GM12878 (cell line): ENCODE data around the gene MAML3. TPM values are rescaled to one million over a fixed set of nuclear protein-coding genes. Genes with fewer than 3 reads are reported as not detected.

Source experiments
- ATAC-seq: fragments of 200-7000 bp; cut with Tn5 transposase; 3 replicates; pipeline ENCODE4 v1.9.1; 2020; ENCODE audit warnings: mild to moderate bottlenecking, moderate library complexity
- BruUV-seq: library from RNA; stranded (reverse); fragments of 400-500 nt; replicated peaks from 2 replicates; lab custom pipeline; 2021; lab: Mats Ljungman, UMichigan
- CTCF ChIA-PET: fragments of 300-600 bp; sonication (Branson Sonifier 250); formaldehyde crosslinking; extraction: SDS; loops from one replicate; lab custom pipeline; 2021; ENCODE audit warnings: inconsistent platforms; lab: Yijun Ruan, JAX
- POLR2A ChIA-PET: fragments of 350-600 bp; formaldehyde crosslinking; extraction: SDS; loops from one replicate; lab custom pipeline; 2021; ENCODE audit warnings: inconsistent platforms; lab: Charles Lee
- RAD21 ChIA-PET: fragments of 300-600 bp; sonication (Branson Sonifier 250); formaldehyde crosslinking; loops from one replicate; lab custom pipeline; 2023; ENCODE audit warnings: antibody characterized with exemption; ENCODE audit not compliant: unreplicated experiment; lab: Charles Lee
- SMC1A ChIA-PET: fragments of 300-600 bp; sonication (Branson Sonifier 250); formaldehyde crosslinking; loops from one replicate; lab custom pipeline; 2023; ENCODE audit not compliant: unreplicated experiment, uncharacterized antibody; lab: Charles Lee
- DNase-seq: peaks from one replicate; pipeline ENCODE4 v3.0.0-alpha.2; 2011; ENCODE audit warnings: low read depth, low spot score
- FAIRE-seq: peaks from 3 replicates; lab custom pipeline; 2011; peaks lifted over from hg19 to GRCh38; lab: Jason Lieb, UNC
- H2AFZ ChIP-seq: 2 replicates; pipeline ENCODE4 v1.6.0; 2011; ENCODE audit warnings: low read depth, low read length, control low read depth; ENCODE audit not compliant: control insufficient read depth
- H3K27ac ChIP-seq: 2 replicates; pipeline ENCODE4 v1.5.1; 2011; ENCODE audit warnings: control low read depth; ENCODE audit not compliant: control insufficient read depth, insufficient read depth
- H3K27me3 ChIP-seq, 2 experiments: replicated peaks in 1 of 2; 2 replicates each; pipeline versions ENCODE4 v1.6.0 to v1.6.1; 2011; ENCODE audit warnings: low read length in 1 of 2; ENCODE audit not compliant: control insufficient read depth in 2 of 2, insufficient read depth in 2 of 2
- H3K36me3 ChIP-seq, 2 experiments: 2 replicates each; pipeline ENCODE4 v1.5.1; 2011; ENCODE audit warnings: low read length in 1 of 2; ENCODE audit not compliant: control insufficient read depth in 2 of 2, insufficient read depth in 2 of 2
- H3K4me1 ChIP-seq: 2 replicates; pipeline ENCODE4 v1.6.1; 2011; ENCODE audit warnings: mild to moderate bottlenecking, low read length, moderate library complexity, mixed read lengths; ENCODE audit not compliant: control insufficient read depth, insufficient read depth
- H3K4me2 ChIP-seq: 2 replicates; pipeline ENCODE4 v1.6.0; 2011; ENCODE audit warnings: control low read depth; ENCODE audit not compliant: control insufficient read depth, insufficient read depth
- H3K4me3 ChIP-seq: fragments of 200-600 bp; sonication (generic); 2 replicates; pipeline ENCODE4 v1.5.1; 2016
- H3K79me2 ChIP-seq: 2 replicates; pipeline ENCODE4 v1.6.0; 2011; ENCODE audit warnings: low read length; ENCODE audit not compliant: control insufficient read depth, insufficient read depth
- H3K9ac ChIP-seq: 2 replicates; pipeline ENCODE4 v1.8.0; 2011; ENCODE audit warnings: low read length, control low read depth, mixed read lengths; ENCODE audit not compliant: control insufficient read depth, insufficient read depth
- H3K9me3 ChIP-seq: replicated peaks from 3 replicates; pipeline ENCODE4 v1.5.1; 2011; ENCODE audit warnings: mild to moderate bottlenecking, low read length; ENCODE audit not compliant: control insufficient read depth, insufficient read depth
- H4K20me1 ChIP-seq: 2 replicates; pipeline ENCODE4 v1.6.0; 2011; ENCODE audit not compliant: control insufficient read depth, insufficient read depth
- BACH1 ChIP-seq: fragments of 450-650 bp; IDR thresholded peaks from 2 replicates; pipeline ENCODE4 v1.6.1; 2017; ENCODE audit warnings: mild to moderate bottlenecking, borderline replicate concordance
- BCL11A ChIP-seq: IDR thresholded peaks from 2 replicates; pipeline ENCODE4 v1.6.1; 2011; ENCODE audit warnings: low read depth, low read length
- CHD1 ChIP-seq: IDR thresholded peaks from 2 replicates; pipeline ENCODE4 v1.6.1; 2012; ENCODE audit warnings: low read depth, low read length, improper control_type of control experiment
- CTCF ChIP-seq, 3 experiments: IDR thresholded peaks in 2 of 3; conservative IDR thresholded peaks in 1 of 3; 2 replicates each; pipeline ENCODE4 v1.5.1; 2011; ENCODE audit warnings: low read depth in 3 of 3, low read length in 3 of 3, mild to moderate bottlenecking in 3 of 3, control low read depth in 2 of 3, moderate library complexity in 2 of 3, inconsistent platforms in 1 of 3, mixed read lengths in 1 of 3; ENCODE audit not compliant: control insufficient read depth in 2 of 3, insufficient read depth in 1 of 3; ENCODE audit errors: extremely low read depth in 1 of 3
- EGR1 ChIP-seq, 2 experiments: IDR thresholded peaks; 1 replicate in 1 of 2; 2 replicates in 1 of 2; pipeline ENCODE4 v1.6.1; 2011 to 2012; ENCODE audit warnings: low read depth in 2 of 2, low read length in 2 of 2, borderline replicate concordance in 1 of 2, mild to moderate bottlenecking in 1 of 2, moderate library complexity in 1 of 2
- FOS ChIP-seq: IDR thresholded peaks from 3 replicates; pipeline ENCODE4 v1.6.1; 2011; ENCODE audit warnings: borderline replicate concordance; ENCODE audit not compliant: insufficient read length; ENCODE audit errors: extremely low read depth
- GATAD2B ChIP-seq: fragments of 450-650 bp; conservative IDR thresholded peaks from 2 replicates; pipeline ENCODE4 v1.6.1; 2017; ENCODE audit warnings: low read depth, mild to moderate bottlenecking, moderate library complexity
- HDGF ChIP-seq: fragments of 450-650 bp; IDR thresholded peaks from 2 replicates; pipeline ENCODE4 v1.6.1; 2016; ENCODE audit warnings: antibody characterized with exemption
- JUNB ChIP-seq: IDR thresholded peaks from 2 replicates; pipeline ENCODE4 v1.6.1; 2016; ENCODE audit warnings: antibody characterized with exemption, mild to moderate bottlenecking
- POLR2A ChIP-seq: IDR thresholded peaks from 2 replicates; pipeline ENCODE4 v1.6.1; 2011; ENCODE audit warnings: low read depth, mild to moderate bottlenecking, low read length
- POLR2AphosphoS5 ChIP-seq: IDR thresholded peaks from 2 replicates; pipeline ENCODE4 v1.6.1; 2011; ENCODE audit warnings: mild to moderate bottlenecking, low read length, inconsistent platforms
- POU2F2 ChIP-seq: IDR thresholded peaks from 3 replicates; pipeline ENCODE4 v1.6.1; 2011; ENCODE audit warnings: low read depth, mild to moderate bottlenecking, low read length, borderline replicate concordance
- SIX5 ChIP-seq: IDR thresholded peaks from 2 replicates; pipeline ENCODE4 v1.6.1; 2011; ENCODE audit warnings: mild to moderate bottlenecking, low read depth, low read length, moderate library complexity; ENCODE audit not compliant: severe bottlenecking
- SKIL ChIP-seq: fragments of 450-650 bp; IDR thresholded peaks from 2 replicates; pipeline ENCODE4 v1.6.1; 2017; ENCODE audit warnings: mild to moderate bottlenecking, low read depth, inconsistent platforms; ENCODE audit not compliant: poor library complexity, severe bottlenecking
- SMARCA5 ChIP-seq: fragments of 450-650 bp; IDR thresholded peaks from 2 replicates; pipeline ENCODE4 v1.6.1; 2017; ENCODE audit warnings: mild to moderate bottlenecking
- ZBTB33 ChIP-seq: fragments of 450-650 bp; IDR thresholded peaks from 2 replicates; pipeline ENCODE4 v1.6.1; 2017; ENCODE audit warnings: mild to moderate bottlenecking
- ZZZ3 ChIP-seq: IDR thresholded peaks from 2 replicates; pipeline ENCODE4 v1.6.1; 2011; ENCODE audit warnings: low read depth; ENCODE audit not compliant: control insufficient read depth, insufficient read length
- WGBS: methylation state at CpG from one replicate; pipeline ENCODE4 v1.1.6; 2016; ENCODE audit warnings: low lambda C conversion rate; ENCODE audit not compliant: insufficient replicate concordance, insufficient coverage; ENCODE audit errors: missing lambda C conversion rate; 5-methylcytosine and 5-hydroxymethylcytosine counted together
- in situ Hi-C: fragments of 300-500 bp; cut with MboI; formaldehyde crosslinking; loops from 9 replicates; pipeline ENCODE4 v1.14.3; 2018; ENCODE audit warnings: mixed read lengths
- intact Hi-C: fragments of 100-400 bp; cut with micrococcal nuclease; formaldehyde crosslinking; loops from one replicate; pipeline ENCODE4 v1.14.2; 2022; ENCODE audit not compliant: unreplicated experiment
- polyA plus RNA-seq, 11 experiments: library from polyadenylated mRNA; depleted of rRNA in 4 of 11; unstranded in 6 of 11; stranded (reverse) in 5 of 11; fragments of >200 nt; fragmentation: Nextera tagmentation in 4 of 11; fragmentation: Illumina TruSeq in 1 of 11; extraction: Ambion mirVana in 4 of 11; extraction: Trizol in 1 of 11; gene quantifications; 1 replicate in 1 of 11; 2 replicates in 10 of 11; pipeline versions ENCODE4 v1.2.1 to v1.2.3, GENCODE V29; 2011 to 2016; ENCODE audit warnings: inconsistent platforms in 2 of 11, missing spikeins in 2 of 11, low read depth in 1 of 11
- total RNA-seq, 4 experiments: library from RNA; depleted of rRNA in 3 of 4; stranded (reverse); fragments of >200 nt in 3 of 4; fragmentation: Illumina TruSeq in 1 of 4; extraction: Trizol in 1 of 4; gene quantifications; 2 replicates each; pipeline versions ENCODE4 v1.2.1 to v1.2.3, GENCODE V29; 2013 to 2021

Gene MAML3
- total and polyA plus RNA-seq, 10 of the 15 experiments (the other 5 are each of a cell fraction or from before 2014, with no cell fraction given), result under 0.01 to 0.53 (median 0.06) TPM; not detected in 2

- Histone ChIP-seq H3K27me3 (peaks cover 0 to 2% of the 10 kb centered on the region in 2 experiments; a peak in 3 of 4 replicates), H3K36me3 (no peaks in the 10 kb centered on the region), H4K20me1 (no peaks in the 10 kb centered on the region), H3K9me3 (no peaks in the 10 kb centered on the region), H3K4me2 (no peak overlapping the region), H3K9ac (no peak overlapping the region), H3K79me2 (no peaks in the 10 kb centered on the region), H3K4me3 (no peak overlapping the region), H3K27ac (no peak overlapping the region), H3K4me1 (no peaks in the 10 kb centered on the region), H2AFZ (no peak overlapping the region)
- FAIRE-seq, result no peak
- in situ Hi-C loops, result no loop called here
- ChIA-PET CTCF (no interaction called here), POLR2A (no interaction called here), RAD21 (no interaction called here), SMC1A (no interaction called here)
- no TSS peak for BruUV-seq
- ATAC-seq, result no peak
- intact Hi-C loops, result no loop called here
- no peak for DNase-seq
- 23% methylated on average over 2 of the region's 2 CpGs for WGBS
- TF ChIP-seq JUNB (no peak), BACH1 (no peak), HDGF (no peak), CHD1 (no peak), FOS (no peak), SIX5 (no peak), BCL11A (no peak), POLR2A (no peak), POU2F2 (no peak), CTCF (IDR thresholded peaks at IDR 0.05 in 2 of 3, conservative IDR thresholded peaks at IDR 0.05 in 1 of 3; ENCODE audit: control insufficient read depth in 2 of 3, extremely low read depth in 1 of 3, insufficient read depth in 1 of 3, low read depth in 3 of 3, low read length in 3 of 3) (no peak), ZZZ3 (no peak), SKIL (no peak), GATAD2B (no peak), POLR2AphosphoS5 (no peak), ZBTB33 (no peak), SMARCA5 (no peak), EGR1 (IDR thresholded peaks at IDR 0.05; ENCODE audit: borderline replicate concordance in 1 of 2, low read depth in 2 of 2, low read length in 2 of 2) (no peak)
Observed at GRCh38 chr4:139819082-139819481, 334.9 kb downstream of the MAML3 start.
